Body of pancreas (tissue), 4 donors: ENCODE data around the gene GPN3. TPM values are rescaled to one million over a fixed set of nuclear protein-coding genes. Genes with fewer than 3 reads are reported as not detected.

Experiments used
- ATAC-seq: fragments of 150-250 bp; one replicate; pipeline ENCODE4 v1.9.1; 2016
- DNase-seq, 4 donors: peaks; one replicate each; pipeline ENCODE4 v3.0.0-alpha.2; 2019
- H3K27ac ChIP-seq, 4 donors: fragments of 200-600 bp; sonication (generic); 1 replicate in 3 of 4; 2 replicates in 1 of 4; pipeline versions ENCODE4 v1.5.1 to v1.6.1; 2016 to 2019; ENCODE audit warnings: mild to moderate bottlenecking in 1 of 4, mixed read lengths in 1 of 4, moderate library complexity in 1 of 4
- H3K27me3 ChIP-seq, 2 donors: fragments of 200-600 bp; sonication (generic); one replicate each; pipeline ENCODE4 v1.6.0; 2016; ENCODE audit warnings: mild to moderate bottlenecking in 1 of 2
- H3K36me3 ChIP-seq, 2 donors: fragments of 200-600 bp; sonication (generic); replicated peaks in 1 of 2; 2 replicates each; pipeline ENCODE4 v1.5.1; 2016; ENCODE audit warnings: low read depth in 2 of 2; ENCODE audit not compliant: insufficient read depth in 1 of 2
- H3K4me1 ChIP-seq: fragments of 200-600 bp; sonication (generic); one replicate; pipeline ENCODE4 v1.6.0; 2016
- H3K4me3 ChIP-seq, 2 donors: fragments of 200-600 bp; sonication (generic); 1 replicate in 1 of 2; 2 replicates in 1 of 2; pipeline ENCODE4 v1.5.1; 2016 to 2019
- H3K9me3 ChIP-seq, 3 donors: fragments of 200-600 bp; sonication (generic); 1 replicate in 2 of 3; 2 replicates in 1 of 3; pipeline ENCODE4 v1.5.1; 2016
- POLR2A ChIP-seq, 3 donors: fragments of 450-650 bp; IDR thresholded peaks; one replicate each; pipeline ENCODE4 v1.6.1; 2016; ENCODE audit warnings: antibody characterized with exemption in 3 of 3, mild to moderate bottlenecking in 2 of 3
- WGBS, 2 donors: methylation state at CpG; one replicate each; pipeline ENCODE4 v1.1.5; 2017; 5-methylcytosine and 5-hydroxymethylcytosine counted together
- intact Hi-C: fragments of 100-400 bp; cut with DNase I; formaldehyde crosslinking; loops from one replicate; pipeline ENCODE4 v1.15.1; 2023
- total RNA-seq, 2 donors: library from RNA; depleted of rRNA; stranded (reverse); fragments of >200 nt; gene quantifications; one replicate each; pipeline ENCODE4 v1.1.0, GENCODE V29; 2016
- TF ChIP-seq, protein P1 (sequence below), 7 experiments: fragments of 450-650 bp in 4 of 7; fragments of 200-600 bp in 3 of 7; sonication (generic) in 3 of 7; IDR thresholded peaks; one replicate each; pipeline ENCODE4 v1.5.1; 2016 to 2019; ENCODE audit warnings: antibody characterized with exemption in 7 of 7

GPN3 gene
- total RNA-seq, 2 donors from 2014 or later = 5.6 to 8.0 TPM

DNA sequence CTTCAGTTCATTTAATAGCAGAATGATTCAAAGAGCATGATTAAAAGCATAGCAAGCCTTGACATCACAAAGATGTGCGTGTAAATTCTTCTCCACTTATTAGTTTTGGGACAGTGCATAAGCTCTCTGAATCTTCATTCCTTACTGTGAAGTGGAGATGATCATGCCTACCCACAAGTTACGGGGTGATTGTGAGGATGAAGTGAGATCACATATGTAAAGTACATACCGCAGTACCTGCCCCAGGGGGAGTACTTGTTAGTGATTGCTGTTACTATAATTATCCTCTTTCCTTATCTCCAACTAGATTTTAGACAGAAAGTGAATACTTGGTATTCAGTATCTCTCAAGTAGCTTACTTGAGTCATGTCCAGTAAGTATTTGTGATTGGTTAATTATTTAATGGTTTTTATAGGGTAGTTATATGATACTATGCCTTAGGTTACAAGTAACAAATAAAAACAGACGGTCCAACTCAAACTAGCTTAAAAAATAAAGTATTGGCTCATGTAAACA lies 40.1 kb upstream of the GPN3 start:
- Histone ChIP-seq H3K36me3 (no peaks in the 10 kb centered on the region), H3K27ac (no peak overlapping the region), H3K27me3 (no peaks in the 10 kb centered on the region), H3K9me3 (no peaks in the 10 kb centered on the region), H3K4me1 (peaks cover 6% of the 10 kb centered on the region), H3K4me3 (no peak overlapping the region)
- 76 to 81% methylated on average over 4 of the region's 4 CpGs for WGBS, 2 donors
- intact Hi-C loops = no loop called here
- ATAC-seq (no peak), DNase-seq (no peak)
- TF ChIP-seq, protein P1, sequence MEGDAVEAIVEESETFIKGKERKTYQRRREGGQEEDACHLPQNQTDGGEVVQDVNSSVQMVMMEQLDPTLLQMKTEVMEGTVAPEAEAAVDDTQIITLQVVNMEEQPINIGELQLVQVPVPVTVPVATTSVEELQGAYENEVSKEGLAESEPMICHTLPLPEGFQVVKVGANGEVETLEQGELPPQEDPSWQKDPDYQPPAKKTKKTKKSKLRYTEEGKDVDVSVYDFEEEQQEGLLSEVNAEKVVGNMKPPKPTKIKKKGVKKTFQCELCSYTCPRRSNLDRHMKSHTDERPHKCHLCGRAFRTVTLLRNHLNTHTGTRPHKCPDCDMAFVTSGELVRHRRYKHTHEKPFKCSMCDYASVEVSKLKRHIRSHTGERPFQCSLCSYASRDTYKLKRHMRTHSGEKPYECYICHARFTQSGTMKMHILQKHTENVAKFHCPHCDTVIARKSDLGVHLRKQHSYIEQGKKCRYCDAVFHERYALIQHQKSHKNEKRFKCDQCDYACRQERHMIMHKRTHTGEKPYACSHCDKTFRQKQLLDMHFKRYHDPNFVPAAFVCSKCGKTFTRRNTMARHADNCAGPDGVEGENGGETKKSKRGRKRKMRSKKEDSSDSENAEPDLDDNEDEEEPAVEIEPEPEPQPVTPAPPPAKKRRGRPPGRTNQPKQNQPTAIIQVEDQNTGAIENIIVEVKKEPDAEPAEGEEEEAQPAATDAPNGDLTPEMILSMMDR (IDR thresholded peaks at IDR 0.05) = no peak
- TF ChIP-seq POLR2A (IDR thresholded peaks at IDR 0.05) = no peak

DNA sequence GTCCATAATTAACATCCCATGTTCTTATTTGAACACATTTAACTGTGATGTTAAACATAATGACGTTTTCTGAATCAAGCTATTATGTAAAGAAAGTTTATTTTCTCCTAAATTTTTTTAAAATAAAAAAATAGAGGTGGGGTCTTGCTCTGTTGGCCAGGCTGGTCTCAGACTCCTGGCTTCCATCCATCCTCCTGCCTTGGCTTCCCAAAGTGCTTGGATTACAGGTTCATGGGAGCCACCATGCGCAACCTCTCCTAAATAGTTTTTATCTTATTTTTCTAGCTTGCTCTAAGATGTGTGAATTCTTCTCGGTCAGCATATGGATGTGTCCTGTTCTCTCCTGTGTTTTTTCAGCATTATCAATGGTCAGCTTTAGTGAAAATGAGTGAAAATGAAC lies 37.3 kb upstream of the GPN3 start:
- no peak overlapping the region for H3K4me3 ChIP-seq
- no peak overlapping the region for H3K27ac ChIP-seq
- H3K9me3 ChIP-seq = no peaks in the 10 kb centered on the region
- no peak for ATAC-seq
- intact Hi-C loops = no loop called here
- WGBS, 2 donors = 65 to 70% methylated on average over 3 of the region's 3 CpGs
- peaks cover 13% of the 10 kb centered on the region for H3K4me1 ChIP-seq
- no peaks in the 10 kb centered on the region for H3K36me3 ChIP-seq
- no peak for DNase-seq
- no peaks in the 10 kb centered on the region for H3K27me3 ChIP-seq
- TF ChIP-seq, protein P1 (IDR thresholded peaks at IDR 0.05) = no peak
- no peak for TF ChIP-seq POLR2A (IDR thresholded peaks at IDR 0.05)

DNA sequence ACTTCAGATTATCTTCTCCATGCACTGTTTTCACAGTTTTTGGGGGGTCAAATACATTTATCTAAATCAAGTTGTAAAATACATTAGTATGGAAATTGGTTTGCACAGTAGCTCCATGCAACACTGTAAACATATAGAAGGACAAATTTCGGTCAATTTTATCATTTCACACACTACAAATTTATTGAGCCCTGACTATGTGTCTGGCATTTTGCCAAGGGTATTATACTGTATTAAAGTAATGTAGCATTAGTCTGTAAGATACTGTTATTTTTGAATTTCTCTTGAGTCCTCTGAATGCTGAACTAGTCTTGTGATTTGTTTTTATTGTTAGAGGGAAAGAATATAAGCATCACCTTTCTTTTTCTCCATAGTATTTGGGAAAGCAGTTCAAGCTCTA lies 35.4 kb upstream of the GPN3 start:
- 52 to 53% methylated on average over 1 of the region's 1 CpG for WGBS, 2 donors
- no peak for DNase-seq

DNA sequence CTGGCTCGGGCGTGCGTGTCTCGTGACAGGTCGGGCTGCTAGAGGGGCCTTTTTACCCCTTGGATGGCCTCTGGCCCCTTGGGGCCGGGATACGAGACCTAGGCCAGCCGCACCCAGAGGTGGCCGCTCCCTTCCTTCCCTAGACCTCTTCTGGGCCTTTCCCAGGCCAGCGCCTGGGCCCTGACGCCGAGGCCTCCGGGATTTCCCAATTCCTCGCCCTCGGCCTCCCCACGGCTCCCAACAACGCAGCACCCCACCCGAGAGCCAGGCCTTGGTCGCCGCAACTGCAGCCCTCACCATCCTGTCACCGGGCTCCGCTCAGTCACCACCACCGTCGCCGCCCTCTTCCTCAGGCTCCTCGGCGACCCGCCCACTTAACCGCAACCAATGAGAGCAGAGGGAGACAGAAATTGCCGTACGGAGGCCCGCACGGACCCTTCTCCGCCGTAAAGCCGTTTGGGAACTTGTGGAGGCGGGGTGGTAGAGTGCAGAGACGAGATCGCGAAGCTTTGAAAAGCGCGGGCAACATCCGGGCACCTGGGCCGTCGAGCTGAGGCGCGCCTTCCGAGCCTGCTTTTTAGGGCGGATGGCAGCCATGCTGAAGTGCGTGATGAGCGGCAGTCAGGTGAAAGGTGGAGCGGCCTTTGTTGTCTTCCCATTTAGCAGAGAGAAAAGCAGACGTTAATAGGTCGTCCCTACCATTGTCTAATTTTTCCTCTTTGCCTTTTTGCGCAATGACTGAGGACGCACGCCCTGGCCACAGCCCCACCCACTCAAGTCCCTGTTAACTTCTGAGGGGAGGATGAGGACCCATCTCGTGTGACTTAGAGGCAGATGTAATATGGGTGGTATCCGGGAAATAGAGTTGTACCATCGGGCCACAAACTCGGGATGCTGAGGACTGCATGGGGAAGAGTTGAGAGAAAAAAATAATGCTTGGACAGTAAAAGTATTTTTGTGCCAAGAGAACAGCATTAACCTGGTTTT lies 34.0 kb upstream of the GPN3 start, which contains the start of the genes RAD9B and VPS29:
RAD9B (plus strand) TSS at position 580 of the 987 bp plus-strand sequence; CDS start at position 587, 7 bp downstream.
VPS29 (minus strand) TSS at position 360 of the 987 bp plus-strand sequence; CDS start at position 300, 60 bp downstream.
- ATAC-seq (peak; percentile 100), DNase-seq (peak; percentile 97 to 98 (median 98))
- Histone ChIP-seq H3K4me3 (peak within 1 kb of the TSS; percentile 79 to 93), H3K4me1 (peaks cover 27% of the 10 kb centered on the region), H3K9me3 (no peaks in the 10 kb centered on the region), H3K27me3 (no peaks in the 10 kb centered on the region), H3K27ac (peak within 1 kb of the TSS; percentile 78 to 94 (median 84)), H3K36me3 (no peaks in the 10 kb centered on the region)
- intact Hi-C loops = no loop called here
- 7 to 8% methylated on average over 54 to 59 of the region's 61 CpGs for WGBS, 2 donors
- TF ChIP-seq, protein P1 (IDR thresholded peaks at IDR 0.05) = peak in 1 of 7 experiments; percentile 5
- TF ChIP-seq POLR2A (IDR thresholded peaks at IDR 0.05) = peak; percentile 80 to 96 (median 93)

More for the DNA sequence above, 35.4 kb upstream of the GPN3 start:
- H3K9me3 ChIP-seq = no peaks in the 10 kb centered on the region
- no peak for ATAC-seq
- H3K4me1 ChIP-seq = peaks cover 27% of the 10 kb centered on the region
- H3K27me3 ChIP-seq = no peaks in the 10 kb centered on the region
- H3K4me3 ChIP-seq = no peak overlapping the region
- H3K36me3 ChIP-seq = no peaks in the 10 kb centered on the region
- TF ChIP-seq POLR2A (IDR thresholded peaks at IDR 0.05) = no peak
- TF ChIP-seq, protein P1 (IDR thresholded peaks at IDR 0.05) = no peak
- intact Hi-C loops = no loop called here
- H3K27ac ChIP-seq = no peak overlapping the region
